Neural cell (in vitro differentiated cells): ENCODE results near the gene TOP1.

Source experiments
- RAD21 ChIP-seq: fragments of 450-650 bp; conservative IDR thresholded peaks from 2 replicates; pipeline ENCODE4 v1.6.1; 2014; ENCODE audit warnings: antibody characterized with exemption, mild to moderate bottlenecking, moderate library complexity
- TAF1 ChIP-seq: IDR thresholded peaks from 2 replicates; pipeline ENCODE4 v1.6.1; 2012; ENCODE audit warnings: low read depth
- TF ChIP-seq, protein P1 (sequence below): fragments of 450-650 bp; IDR thresholded peaks from 2 replicates; pipeline ENCODE4 v1.5.1; 2014; ENCODE audit warnings: antibody characterized with exemption, mild to moderate bottlenecking, moderate library complexity; ENCODE audit not compliant: poor library complexity, severe bottlenecking

DNA sequence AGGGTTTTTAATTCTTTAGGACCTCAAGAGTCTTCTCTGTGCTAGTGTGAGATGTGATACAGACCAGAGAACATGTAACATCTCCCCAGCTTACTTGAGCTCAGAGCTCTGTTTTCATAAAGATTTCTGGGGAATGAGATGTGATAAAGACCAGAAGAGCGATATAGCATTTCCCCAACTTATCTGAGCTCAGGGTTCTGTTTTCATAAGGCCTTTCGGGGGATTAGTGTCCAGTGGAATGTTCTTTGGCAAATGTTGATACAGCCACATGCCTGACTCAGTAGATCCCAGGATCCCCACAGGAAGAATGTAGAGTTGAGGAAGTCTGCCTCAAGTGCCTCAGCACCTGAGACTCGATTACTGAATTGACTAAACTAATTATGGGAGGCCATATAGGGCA is 18.7 kb upstream of the TOP1 start:
- TF ChIP-seq RAD21 (no peak), TAF1 (no peak)
- TF ChIP-seq, protein P1, sequence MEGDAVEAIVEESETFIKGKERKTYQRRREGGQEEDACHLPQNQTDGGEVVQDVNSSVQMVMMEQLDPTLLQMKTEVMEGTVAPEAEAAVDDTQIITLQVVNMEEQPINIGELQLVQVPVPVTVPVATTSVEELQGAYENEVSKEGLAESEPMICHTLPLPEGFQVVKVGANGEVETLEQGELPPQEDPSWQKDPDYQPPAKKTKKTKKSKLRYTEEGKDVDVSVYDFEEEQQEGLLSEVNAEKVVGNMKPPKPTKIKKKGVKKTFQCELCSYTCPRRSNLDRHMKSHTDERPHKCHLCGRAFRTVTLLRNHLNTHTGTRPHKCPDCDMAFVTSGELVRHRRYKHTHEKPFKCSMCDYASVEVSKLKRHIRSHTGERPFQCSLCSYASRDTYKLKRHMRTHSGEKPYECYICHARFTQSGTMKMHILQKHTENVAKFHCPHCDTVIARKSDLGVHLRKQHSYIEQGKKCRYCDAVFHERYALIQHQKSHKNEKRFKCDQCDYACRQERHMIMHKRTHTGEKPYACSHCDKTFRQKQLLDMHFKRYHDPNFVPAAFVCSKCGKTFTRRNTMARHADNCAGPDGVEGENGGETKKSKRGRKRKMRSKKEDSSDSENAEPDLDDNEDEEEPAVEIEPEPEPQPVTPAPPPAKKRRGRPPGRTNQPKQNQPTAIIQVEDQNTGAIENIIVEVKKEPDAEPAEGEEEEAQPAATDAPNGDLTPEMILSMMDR: no peak
